Gastrocnemius medialis (tissue), 4 donors: ENCODE measurements around the gene CHGA. TPM values are rescaled to one million over a fixed set of nuclear protein-coding genes. Genes with fewer than 3 reads are reported as not detected.

ENCODE experiments used
- ATAC-seq, 2 donors: fragments of 150-250 bp; one replicate each; pipeline ENCODE4 v1.9.1; 2016
- DNase-seq, 2 donors: peaks; one replicate each; pipeline ENCODE4 v3.0.0-alpha.2; 2019
- H3K27ac ChIP-seq, 4 donors: fragments of 200-600 bp; sonication (generic); 1 replicate in 1 of 4; 2 replicates in 3 of 4; pipeline ENCODE4 v1.5.1; 2016 to 2018; ENCODE audit warnings: mild to moderate bottlenecking in 2 of 4, moderate library complexity in 1 of 4
- H3K27me3 ChIP-seq, 3 donors: fragments of 200-600 bp; sonication (generic) in 2 of 3; 1 replicate in 1 of 3; 2 replicates in 2 of 3; pipeline versions ENCODE4 v1.5.1 to v1.6.0; 2016 to 2019; ENCODE audit warnings: mild to moderate bottlenecking in 1 of 3, moderate library complexity in 1 of 3
- H3K36me3 ChIP-seq, 2 donors: fragments of 200-600 bp; sonication (generic) in 1 of 2; one replicate each; pipeline ENCODE4 v1.5.1; 2017 to 2018
- H3K4me1 ChIP-seq, 2 donors: fragments of 200-600 bp; sonication (generic) in 1 of 2; one replicate each; pipeline ENCODE4 v1.5.1; 2016 to 2017; ENCODE audit warnings: mild to moderate bottlenecking in 2 of 2
- H3K4me3 ChIP-seq, 4 donors: fragments of 200-600 bp; sonication (generic) in 3 of 4; 1 replicate in 1 of 4; 2 replicates in 3 of 4; pipeline ENCODE4 v1.5.1; 2016 to 2019; ENCODE audit warnings: mild to moderate bottlenecking in 2 of 4
- H3K9me3 ChIP-seq, 3 donors: fragments of 200-600 bp; sonication (generic) in 2 of 3; 1 replicate in 1 of 3; 2 replicates in 2 of 3; pipeline ENCODE4 v1.5.1; 2016 to 2019
- CTCF ChIP-seq, 5 experiments: fragments of 450-650 bp in 3 of 5; fragments of 200-600 bp in 2 of 5; sonication (generic) in 2 of 5; IDR thresholded peaks in 4 of 5; conservative IDR thresholded peaks in 1 of 5; 1 replicate in 4 of 5; 2 replicates in 1 of 5; pipeline ENCODE4 v1.5.1; 2016 to 2019; ENCODE audit warnings: antibody characterized with exemption in 5 of 5, mild to moderate bottlenecking in 3 of 5, moderate library complexity in 3 of 5
- POLR2A ChIP-seq, 2 donors: fragments of 450-650 bp; IDR thresholded peaks; one replicate each; pipeline ENCODE4 v1.6.1; 2017; ENCODE audit warnings: antibody characterized with exemption in 2 of 2, mild to moderate bottlenecking in 2 of 2, moderate library complexity in 2 of 2
- in situ Hi-C, 4 donors: fragments of 200-750 bp; cut with MboI; loops; one replicate each; pipeline versions ENCODE4 v1.15.0 to v1.8.0; 2017; ENCODE audit warnings: low sequenced_read_pairs in 4 of 4
- intact Hi-C: fragments of 100-400 bp; cut with DNase I; formaldehyde crosslinking; loops from one replicate; pipeline ENCODE4 v1.15.1; 2023; ENCODE audit warnings: low total_unique reads
- total RNA-seq, 4 donors: library from RNA; depleted of rRNA; stranded (reverse); fragments of >200 nt; gene quantifications; one replicate each; pipeline versions ENCODE4 v1.1.0 to v1.2.3, GENCODE V29; 2016

CHGA gene
- total RNA-seq, 4 donors from 2014 or later, result 0.22 to 0.25 TPM; not detected in 2

- Histone ChIP-seq H3K27me3 (no peaks in the 10 kb centered on the region), H3K27ac (no peak overlapping the region), H3K4me3 (no peak overlapping the region), H3K36me3 (no peaks in the 10 kb centered on the region), H3K4me1 (no peaks in the 10 kb centered on the region), H3K9me3 (no peaks in the 10 kb centered on the region)
- TF ChIP-seq POLR2A (IDR thresholded peaks at IDR 0.05), result no peak
- TF ChIP-seq CTCF (IDR thresholded peaks at IDR 0.05 in 4 of 5, conservative IDR thresholded peaks at IDR 0.05 in 1 of 5), result no peak
- in situ Hi-C loops (no loop called here), intact Hi-C loops (no loop called here)
- ATAC-seq (no peak), DNase-seq (no peak)
Observed at GRCh38 chr14:92939699-92940098, 16.7 kb downstream of the CHGA start.

GRCh38 chr14:92940543-92940942 lies 17.6 kb downstream of the CHGA start:
- TF ChIP-seq POLR2A (IDR thresholded peaks at IDR 0.05), result no peak
- TF ChIP-seq CTCF (IDR thresholded peaks at IDR 0.05 in 4 of 5, conservative IDR thresholded peaks at IDR 0.05 in 1 of 5), result no peak

GRCh38 chr14:92941531-92941930 lies 18.6 kb downstream of the CHGA start:
- Histone ChIP-seq H3K9me3 (no peaks in the 10 kb centered on the region), H3K36me3 (no peaks in the 10 kb centered on the region), H3K4me1 (no peaks in the 10 kb centered on the region), H3K4me3 (no peak overlapping the region), H3K27me3 (no peaks in the 10 kb centered on the region), H3K27ac (no peak overlapping the region)
- DNase-seq (no peak), ATAC-seq (no peak)
- in situ Hi-C loops, result no loop called here
- TF ChIP-seq CTCF (IDR thresholded peaks at IDR 0.05 in 4 of 5, conservative IDR thresholded peaks at IDR 0.05 in 1 of 5), result no peak
- no peak for TF ChIP-seq POLR2A (IDR thresholded peaks at IDR 0.05)
- intact Hi-C loops, result no loop called here

More at GRCh38 chr14:92940543-92940942, 17.6 kb downstream of the CHGA start:
- in situ Hi-C loops, result no loop called here
- no peaks in the 10 kb centered on the region for H3K36me3 ChIP-seq
- no peaks in the 10 kb centered on the region for H3K9me3 ChIP-seq
- ATAC-seq (no peak), DNase-seq (no peak)
- no peaks in the 10 kb centered on the region for H3K4me1 ChIP-seq
- H3K27me3 ChIP-seq, result no peaks in the 10 kb centered on the region
- no peak overlapping the region for H3K27ac ChIP-seq
- intact Hi-C loops, result no loop called here
- no peak overlapping the region for H3K4me3 ChIP-seq

- Histone ChIP-seq H3K4me1 (no peaks in the 10 kb centered on the region), H3K4me3 (no peak overlapping the region), H3K36me3 (no peaks in the 10 kb centered on the region), H3K9me3 (no peaks in the 10 kb centered on the region), H3K27ac (no peak overlapping the region), H3K27me3 (no peaks in the 10 kb centered on the region)
- TF ChIP-seq CTCF (IDR thresholded peaks at IDR 0.05 in 4 of 5, conservative IDR thresholded peaks at IDR 0.05 in 1 of 5), result no peak
- TF ChIP-seq POLR2A (IDR thresholded peaks at IDR 0.05), result no peak
- in situ Hi-C loops (no loop called here), intact Hi-C loops (no loop called here)
- DNase-seq (no peak), ATAC-seq (no peak)
Observed at GRCh38 chr14:92942136-92942535, 19.2 kb downstream of the CHGA start.

GRCh38 chr14:92942576-92942975 lies 19.6 kb downstream of the CHGA start:
- intact Hi-C loops (no loop called here), in situ Hi-C loops (no loop called here)
- Histone ChIP-seq H3K9me3 (no peaks in the 10 kb centered on the region), H3K27me3 (no peaks in the 10 kb centered on the region), H3K27ac (no peak overlapping the region), H3K4me3 (no peak overlapping the region), H3K4me1 (no peaks in the 10 kb centered on the region), H3K36me3 (no peaks in the 10 kb centered on the region)
- TF ChIP-seq POLR2A (IDR thresholded peaks at IDR 0.05) (no peak), CTCF (IDR thresholded peaks at IDR 0.05 in 4 of 5, conservative IDR thresholded peaks at IDR 0.05 in 1 of 5) (no peak)
- no peak for ATAC-seq
- no peak for DNase-seq
